DMS53 treated with DMSO at 0.1 percent for 48 hours (cell line): ENCODE data around the gene STARD4.

ENCODE experiments used
- DNase-seq: peaks from one replicate; lab custom pipeline; 2025; ENCODE audit not compliant: unreplicated experiment; lab: John Stamatoyannopoulos, UW

Gene STARD4

DNA sequence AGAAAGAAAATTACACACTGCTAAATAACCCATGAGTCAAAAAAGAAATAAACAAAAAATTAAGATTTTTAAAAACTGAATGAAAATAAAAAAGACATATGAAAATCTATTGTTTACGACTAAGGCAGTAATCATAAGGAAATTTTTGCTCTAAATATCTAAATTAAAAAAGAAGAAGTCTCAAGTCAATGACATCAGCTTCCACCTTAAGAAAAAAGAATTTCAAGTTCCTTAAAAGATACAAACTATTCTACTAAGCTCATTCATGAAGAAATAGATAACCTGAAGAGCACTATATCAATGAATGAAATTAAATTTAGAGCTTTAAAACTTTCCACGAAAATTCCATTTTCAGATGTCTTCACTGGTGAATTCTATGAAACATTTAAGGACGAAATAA is 15.7 kb upstream of the STARD4 start:
- no peak for DNase-seq

DNA sequence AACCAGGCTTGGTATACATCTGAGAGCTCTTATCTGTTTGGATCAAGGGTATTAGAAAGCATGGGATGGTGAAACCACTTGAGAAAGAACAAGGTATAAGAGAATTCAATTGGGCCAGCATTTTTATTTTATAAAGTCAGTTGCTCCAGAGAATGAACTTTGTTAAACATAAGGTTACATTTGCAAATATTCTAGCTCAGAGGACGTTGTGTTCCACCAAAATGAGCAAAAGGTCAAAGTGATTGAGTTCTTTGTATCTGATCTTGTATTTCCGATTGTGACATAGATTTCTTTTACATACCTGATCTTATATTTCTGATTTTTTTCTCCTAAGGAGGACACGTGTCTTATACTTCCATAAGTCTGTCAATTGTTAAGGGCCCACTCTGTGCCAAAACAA is 8.6 kb upstream of the STARD4 start:
- no peak for DNase-seq

DNA sequence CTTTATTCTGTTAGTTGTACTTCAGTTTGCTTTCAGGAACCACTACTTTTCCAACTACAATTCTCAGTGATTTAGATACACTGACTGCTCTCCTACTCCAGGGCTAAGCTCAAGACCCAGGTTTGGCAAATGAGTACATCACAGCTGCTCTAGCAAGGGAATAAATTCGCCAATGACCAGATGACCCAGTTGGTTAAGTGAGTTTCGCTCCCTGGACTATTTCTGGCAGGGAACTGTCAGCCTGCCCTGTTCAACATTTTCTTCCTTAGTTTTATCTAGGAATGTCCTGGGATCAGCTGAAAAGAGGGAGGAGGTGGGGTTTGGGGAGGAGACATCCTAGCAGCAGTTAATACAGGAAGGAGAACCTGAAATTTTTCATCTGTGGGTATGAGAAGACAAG is 6.4 kb upstream of the STARD4 start:
- DNase-seq = no peak

DNA sequence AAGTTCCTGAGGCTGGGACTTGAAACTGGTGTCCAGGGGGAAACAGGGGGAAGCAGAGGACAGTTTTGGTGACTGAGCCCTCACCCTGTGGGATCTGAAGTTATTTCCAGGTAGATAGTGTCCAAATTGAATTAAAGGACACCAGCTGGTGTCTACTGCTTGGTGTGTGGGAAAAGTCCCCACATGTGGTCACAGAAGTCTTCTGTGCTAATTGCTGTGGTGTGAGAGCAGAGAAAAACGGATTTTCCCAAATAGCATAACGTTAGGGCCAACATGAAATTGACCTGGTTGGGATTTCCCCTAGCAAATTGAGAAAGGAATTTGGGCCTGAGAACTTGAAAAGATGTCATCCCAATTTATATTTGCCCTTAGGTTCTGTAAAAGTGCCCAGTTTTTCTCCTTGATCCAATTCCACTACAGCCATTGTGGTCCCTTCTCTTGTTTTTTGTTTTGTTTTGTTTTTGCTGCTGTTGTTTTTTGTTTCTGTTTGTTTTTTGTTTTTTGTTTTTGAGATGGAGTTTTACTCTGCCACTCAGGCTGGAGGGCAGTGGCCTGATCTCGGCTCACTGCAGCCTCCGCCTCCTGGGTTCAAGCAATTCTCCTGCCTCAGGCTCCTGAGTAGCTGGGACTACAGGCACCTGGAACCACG is 5.6 kb upstream of the STARD4 start:
- no peak for DNase-seq

DNA sequence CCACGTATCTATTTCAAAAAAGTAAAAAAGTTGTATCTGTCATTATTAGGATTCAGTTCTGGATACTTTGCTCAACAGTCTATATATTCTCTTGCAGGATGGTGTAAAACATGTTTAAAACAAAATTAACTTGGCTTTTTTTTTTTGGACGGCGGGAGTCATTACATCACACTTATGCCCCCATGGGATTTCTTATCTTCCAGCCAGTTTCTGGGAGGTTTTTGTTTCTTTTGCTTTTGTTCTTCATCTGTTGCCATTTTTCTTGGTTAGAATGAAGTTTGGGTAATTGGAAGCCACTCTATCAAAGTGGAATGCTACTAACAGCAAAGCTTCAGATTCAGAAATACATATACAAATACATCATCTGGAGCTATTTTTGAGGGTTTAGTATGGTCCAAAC is 1.8 kb upstream of the STARD4 start:
- no peak for DNase-seq

DNA sequence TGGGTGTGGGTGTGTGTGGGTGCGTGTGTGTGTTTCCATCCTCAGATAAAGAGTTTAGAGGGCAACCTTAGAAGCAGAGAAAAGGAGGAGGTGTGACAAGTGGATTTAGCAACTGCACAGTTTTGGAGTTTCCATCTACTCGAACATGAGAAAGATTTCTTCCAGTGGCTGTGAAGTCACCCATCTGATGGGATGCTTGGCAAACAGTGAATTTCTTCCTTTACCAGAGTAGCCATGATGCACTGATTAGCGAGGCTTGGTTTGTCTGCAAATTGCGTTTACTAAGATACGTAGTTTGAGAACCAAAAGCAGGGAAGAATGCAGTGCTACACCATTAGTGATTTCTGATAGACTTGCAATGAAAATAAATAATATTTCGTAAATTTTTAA is 791 bp upstream of the STARD4 start:
- peak; percentile 61 for DNase-seq

DNA sequence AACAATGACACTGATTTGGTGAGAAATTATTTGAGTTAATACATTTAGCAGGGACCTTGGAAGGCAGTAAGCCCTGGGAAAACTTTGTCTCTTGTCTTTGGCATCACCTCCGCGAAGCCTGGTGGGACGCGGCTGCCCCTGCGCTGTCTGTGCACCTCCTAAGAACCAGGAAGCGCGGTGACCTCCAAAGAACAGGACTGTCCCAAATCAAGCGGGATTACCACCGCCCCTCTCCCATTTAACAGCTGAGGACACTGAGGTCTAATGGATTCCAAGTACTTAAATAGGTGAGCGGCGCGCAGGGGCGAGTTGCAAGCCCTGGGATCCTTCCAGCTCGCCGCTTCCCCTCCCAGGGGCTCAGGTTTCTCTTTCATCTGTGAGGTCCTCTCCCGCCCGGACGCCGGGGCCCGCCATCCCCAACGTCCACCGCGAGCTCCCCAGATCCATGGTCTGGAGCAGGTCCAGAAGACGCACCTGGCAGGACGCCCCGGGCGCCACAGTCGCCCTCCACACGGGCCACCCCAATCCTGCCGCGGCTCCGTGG is 432 bp downstream of the STARD4 start:
- peak; percentile 64 for DNase-seq

DNA sequence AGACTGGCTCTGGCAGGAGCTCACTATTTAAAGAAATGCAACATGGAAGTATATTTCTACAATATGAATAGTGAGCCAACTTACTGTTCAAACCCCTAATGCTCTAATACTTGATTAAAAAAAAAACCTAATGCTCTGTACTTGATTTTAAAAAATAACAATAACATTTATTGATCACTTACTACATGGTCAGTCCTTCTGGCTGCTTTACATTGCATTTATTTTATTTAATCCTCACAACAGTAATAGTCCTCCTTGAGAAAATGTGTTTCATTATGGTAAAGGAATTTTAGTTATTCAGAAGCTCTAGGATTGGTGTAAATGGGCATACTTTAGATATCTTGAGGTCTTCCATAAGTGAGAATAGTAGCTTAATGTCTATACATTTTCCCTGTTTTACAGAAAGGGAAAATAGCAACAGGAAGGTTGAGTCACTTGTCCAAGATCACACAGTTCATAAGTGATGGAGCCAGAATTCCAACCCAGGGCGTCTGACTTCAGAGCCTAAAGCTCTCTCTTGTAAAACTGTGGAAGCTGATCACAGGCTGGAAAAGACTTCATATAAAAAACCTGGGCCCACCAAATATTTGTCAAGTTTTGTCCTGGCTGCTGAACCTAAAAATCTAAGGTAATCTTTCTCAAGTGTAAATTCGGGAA is 1.0 kb downstream of the STARD4 start:
- no peak for DNase-seq

DNA sequence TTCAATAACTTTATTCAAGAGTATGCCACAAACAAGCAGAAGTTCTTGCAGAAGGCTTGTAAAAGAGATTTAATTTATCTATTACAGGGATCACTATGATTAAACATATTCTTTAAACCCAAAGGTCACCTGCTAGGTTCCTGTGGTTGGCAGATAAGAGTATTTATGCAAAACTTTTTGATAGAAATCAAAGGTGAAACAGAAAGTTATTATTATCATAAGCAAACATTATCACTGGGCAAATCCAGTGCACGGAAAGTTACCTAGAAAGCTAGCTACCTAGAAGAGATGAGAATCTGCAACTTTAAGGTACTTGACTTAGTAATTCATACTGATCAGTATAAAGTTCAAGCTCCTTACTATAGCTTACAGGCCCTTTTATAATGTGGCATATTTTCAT is 3.2 kb downstream of the STARD4 start:
- no peak for DNase-seq

DNA sequence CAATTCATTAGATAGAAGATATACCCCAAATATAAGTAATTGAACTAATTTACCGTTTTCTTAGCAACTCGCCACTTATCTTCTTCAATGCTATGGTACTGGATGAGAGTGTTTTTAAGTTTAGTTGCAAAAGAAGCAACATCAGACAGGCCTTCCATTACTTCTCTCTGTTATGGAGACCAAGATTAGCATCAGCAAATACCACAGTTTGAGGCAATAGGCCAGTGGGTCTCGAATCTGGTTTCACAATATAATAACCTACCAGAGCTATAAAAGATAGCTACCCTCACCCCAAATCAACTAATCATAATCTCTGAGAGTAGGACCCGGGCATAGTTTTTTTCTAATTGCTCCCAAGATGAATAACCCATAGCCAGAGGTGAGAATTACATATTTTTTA is 5.1 kb downstream of the STARD4 start:
- no peak for DNase-seq

DNA sequence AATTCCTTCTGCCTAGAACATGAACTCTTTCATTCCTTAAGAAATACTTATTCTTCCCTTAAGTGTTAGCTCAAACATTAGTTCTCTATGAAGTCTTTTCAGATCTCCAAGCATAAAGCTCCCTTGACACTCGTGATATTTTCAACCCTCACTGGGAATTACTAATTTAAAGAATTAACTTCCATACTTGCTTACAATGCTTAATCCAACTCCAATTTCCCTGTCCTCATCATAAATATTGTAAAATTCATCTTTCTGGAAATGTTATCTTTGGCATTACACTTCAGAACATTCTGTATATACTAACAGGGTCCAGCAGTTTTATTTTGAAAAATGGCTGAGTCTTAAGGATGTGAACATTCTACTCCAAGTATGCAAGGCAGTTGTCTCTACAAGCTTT is 7.2 kb downstream of the STARD4 start:
- no peak for DNase-seq

DNA sequence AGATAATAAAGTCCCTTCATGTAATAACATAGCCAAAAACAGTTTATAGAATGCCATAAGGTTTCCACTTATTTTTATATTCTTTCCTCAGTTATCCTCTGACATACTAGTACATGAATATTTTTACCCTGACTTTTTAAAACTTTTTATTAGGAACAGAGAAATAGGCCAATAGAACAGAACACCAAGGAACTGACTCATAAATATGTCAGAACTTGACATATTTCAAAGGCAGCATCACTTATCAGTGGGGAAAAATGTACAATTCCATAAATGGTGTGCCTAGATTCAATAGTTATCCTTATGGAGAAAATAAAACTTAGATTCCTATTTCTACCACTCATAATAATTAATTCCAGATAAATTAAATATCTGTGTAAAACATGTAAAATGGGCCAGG is 9.4 kb downstream of the STARD4 start:
- DNase-seq = no peak

DNA sequence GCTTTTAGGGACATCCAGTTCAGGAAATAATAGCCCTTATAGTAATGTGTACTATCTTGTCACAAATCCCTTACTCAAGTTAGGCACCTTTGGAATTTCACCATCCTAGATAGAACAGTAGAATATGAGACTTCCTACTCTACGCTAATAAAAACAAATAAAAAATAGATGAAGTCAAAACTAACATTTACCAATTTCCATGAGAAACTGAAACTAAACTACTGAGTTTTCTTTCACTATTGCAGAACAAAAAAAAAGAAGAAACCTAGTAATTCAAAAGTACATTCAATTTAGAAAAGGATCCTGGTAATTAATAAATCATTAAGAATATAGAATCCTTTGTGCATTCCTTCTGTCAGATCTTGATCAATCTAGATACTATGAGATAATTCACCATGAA is 14.0 kb downstream of the STARD4 start:
- DNase-seq = no peak

DNA sequence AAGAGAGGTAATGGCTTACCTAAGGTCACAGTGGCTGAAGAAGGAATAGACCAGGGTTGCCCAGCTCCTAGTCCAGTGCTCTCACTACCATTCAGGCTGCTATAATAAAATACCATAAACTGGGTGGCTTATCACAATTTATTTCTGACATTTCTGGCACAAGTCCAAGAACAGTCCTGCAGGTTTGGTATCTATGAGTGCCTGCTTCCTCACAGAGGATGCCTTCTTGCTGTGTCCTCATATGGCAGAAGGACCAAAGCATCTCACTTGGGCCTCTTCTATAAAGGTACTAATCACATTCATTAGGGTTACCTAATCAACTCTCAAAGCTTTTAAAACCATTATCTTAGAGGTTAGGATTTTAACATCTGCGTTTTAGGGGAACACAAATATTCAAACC is 17.2 kb downstream of the STARD4 start:
- no peak for DNase-seq

DNA sequence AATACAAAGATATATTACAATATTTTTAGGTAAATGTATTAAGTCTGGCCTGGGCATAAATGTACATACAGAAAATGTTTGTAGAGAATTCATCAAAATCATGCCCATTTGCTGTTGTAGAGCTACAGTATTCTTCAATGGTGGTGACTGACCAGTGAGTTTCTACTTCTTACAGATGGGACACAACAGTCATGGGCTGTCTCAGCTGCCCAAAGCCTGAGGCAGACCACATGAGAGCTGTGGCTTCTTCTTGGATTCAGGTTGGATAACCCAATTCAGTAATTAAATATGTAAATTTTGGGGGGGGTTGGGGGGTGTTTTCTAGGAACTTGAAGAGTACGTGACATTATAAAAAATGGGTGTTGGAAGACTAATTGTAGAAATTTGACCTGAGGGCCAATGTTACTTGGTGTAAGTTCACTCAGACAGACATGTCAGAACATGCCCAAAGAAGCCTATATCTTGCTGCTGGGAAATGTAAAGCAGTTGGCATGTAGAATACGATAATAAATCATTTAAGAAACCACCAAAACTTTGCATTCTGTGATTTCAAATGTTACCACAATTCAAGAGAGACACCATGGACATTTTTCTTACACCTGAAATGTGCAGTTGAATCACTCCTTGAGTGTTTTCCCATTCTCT is 17.9 kb downstream of the STARD4 start:
- no peak for DNase-seq

DNA sequence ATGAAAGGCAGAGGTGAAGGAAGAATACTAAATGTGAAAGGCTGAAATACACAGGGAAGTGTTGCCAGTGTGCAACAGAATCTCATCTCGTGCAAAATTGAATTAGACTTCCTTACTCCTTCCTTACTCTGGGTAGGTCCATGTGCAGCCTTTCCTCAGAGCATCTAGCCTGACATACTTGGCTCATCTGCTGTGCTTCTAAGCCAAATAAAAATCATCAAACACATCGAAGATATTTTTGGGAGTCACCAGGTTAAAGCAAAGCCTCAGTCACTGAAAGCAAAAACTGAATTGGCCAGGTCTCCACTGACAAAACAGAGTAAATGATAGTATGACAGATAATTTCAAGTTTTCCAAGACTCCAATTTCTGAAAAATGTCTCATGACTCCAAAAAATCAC is 19.3 kb downstream of the STARD4 start:
- no peak for DNase-seq

DNA sequence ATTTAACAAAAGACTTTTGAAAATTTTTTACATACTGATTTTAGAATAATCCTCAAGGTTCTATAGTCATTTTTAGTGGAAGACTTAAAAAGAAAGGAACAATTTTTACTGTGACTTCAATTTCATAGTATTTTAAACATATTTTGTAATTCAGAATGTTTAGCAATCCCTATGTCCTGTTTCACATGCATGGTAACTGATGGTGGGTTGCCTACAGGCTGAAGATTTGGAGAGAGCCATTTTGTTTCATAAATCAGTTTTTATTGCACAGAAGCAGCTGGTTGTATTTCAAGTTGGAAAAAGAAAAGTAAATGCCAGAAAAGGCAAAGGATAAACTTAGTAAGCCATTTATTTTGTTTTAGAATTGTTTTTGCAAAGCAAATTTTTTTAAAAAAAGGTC is 24.0 kb downstream of the STARD4 start:
- no peak for DNase-seq

DNA sequence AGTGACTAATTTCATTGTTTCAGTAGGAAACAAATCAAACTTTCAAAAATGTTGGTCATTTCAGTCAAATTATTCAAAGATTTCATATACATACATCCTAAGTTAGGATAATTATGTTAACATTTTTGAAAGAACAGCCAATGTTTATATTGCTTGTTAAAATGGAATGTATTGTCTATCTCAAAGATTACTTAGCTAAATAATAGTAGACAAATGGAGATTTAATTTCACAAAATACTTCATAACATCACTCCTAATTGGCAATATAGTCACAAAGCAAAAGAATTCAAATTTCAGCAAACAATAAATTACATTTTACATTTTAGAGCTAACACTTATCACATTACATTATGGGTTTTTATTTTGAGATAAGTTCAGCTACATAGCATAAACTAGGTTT is 25.4 kb downstream of the STARD4 start:
- DNase-seq = no peak

DNA sequence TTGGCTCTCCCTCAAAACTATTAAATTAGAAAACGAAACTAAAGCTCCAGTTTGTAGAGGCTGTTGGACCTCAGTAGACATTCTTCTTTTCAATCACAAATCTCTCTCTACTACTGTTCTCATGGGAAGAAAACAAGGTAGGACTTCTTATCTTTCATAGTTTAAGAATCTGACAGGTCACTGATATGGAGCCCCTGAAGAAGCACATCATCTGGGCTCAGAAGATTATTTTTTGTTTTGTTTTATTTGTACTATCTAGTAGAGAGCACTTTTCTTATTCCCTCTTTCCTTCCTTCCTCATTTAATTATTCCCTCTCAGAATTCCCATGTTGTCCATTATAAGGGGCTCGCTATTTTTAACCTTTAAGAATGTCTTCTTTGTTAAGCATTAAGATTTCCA is 26.3 kb downstream of the STARD4 start:
- no peak for DNase-seq

DNA sequence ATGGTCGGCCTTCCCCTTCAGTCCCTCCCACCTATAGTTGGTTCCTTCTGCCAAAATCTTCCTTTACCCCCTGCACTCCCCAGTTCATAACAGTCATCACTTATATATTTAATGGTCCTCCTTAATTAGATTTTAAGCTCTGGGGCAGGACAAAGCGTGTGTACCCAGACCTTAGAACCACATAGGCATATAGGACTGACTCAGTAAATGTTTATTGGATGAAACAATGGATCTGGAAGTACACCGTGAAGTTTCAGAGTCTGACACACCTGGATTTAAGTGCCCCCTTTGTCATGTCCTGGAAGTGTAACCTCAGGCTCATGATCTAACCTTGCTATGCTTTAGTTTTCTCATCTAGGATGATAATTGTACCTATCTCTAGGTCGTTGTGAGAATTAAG is 32.0 kb downstream of the STARD4 start:
- DNase-seq = no peak

DNA sequence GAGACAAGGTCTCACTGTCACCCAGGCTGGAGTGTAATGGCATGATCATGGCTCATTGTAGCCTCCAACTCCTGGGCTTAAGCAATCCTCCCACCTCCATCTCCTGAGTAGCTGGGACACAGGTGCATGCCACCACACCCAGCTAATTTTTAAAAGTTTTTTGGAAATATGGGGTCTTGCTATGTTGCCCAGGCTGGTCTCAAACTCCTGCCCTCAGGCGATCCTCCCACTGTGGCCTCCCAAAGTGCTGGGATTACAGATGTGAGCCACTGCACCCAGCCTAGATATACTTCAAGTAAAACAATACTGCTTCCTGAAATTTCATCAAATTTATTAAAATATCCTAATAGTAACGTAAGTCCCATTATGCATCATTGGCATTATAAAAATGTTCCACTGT is 33.4 kb downstream of the STARD4 start:
- DNase-seq = no peak

DNA sequence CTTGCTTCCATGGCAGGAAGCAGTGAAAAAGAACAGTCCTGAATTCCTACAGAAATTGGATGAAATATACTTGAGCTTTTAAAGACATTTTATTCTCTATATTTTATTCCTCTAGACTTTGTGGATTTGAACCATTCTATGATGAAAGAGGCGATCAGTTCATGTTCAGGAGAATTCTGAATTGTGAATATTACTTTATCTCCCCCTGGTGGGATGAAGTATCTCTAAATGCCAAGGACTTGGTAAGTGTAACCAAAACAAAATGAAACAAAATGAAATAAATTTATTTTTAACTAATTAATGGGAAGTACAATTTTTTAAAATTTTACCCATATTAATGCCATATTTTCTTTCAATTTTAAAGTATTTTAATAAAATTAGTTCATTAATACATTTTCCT is 34.1 kb downstream of the STARD4 start:
- DNase-seq = no peak

DNA sequence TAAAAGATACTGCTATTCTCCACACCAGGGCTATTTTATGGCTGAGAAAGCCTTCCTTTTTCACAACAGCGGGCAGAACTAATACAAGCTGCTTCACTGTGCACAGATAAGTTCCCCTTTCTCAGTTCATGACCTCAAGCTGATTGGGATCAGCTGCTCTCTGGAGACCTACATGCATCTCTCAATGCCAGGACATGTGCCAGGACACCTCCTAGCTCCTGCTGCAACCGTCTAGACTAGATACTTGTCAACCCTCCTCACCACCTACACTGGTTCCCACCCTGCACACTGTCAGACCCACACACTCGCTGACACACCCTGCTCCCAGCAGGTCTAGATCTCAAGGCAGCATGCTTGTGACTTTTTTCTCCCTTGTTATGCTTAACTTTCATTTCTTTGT is 39.8 kb downstream of the STARD4 start:
- no peak for DNase-seq
